Astrocyte of the cerebellum (primary cell): ENCODE measurements around the gene ZDHHC17.

Experiments used
- DNase-seq: peaks from one replicate; pipeline ENCODE4 v3.0.0-alpha.2; 2011; ENCODE audit warnings: low read depth
- H3K4me3 ChIP-seq: 2 replicates; pipeline ENCODE4 v1.5.1; 2011; ENCODE audit warnings: mild to moderate bottlenecking, low read depth, low read length, moderate library complexity
- in situ Hi-C: cut with HindIII; loops from 2 replicates; pipeline ENCODE4 v1.10.0; 2017; ENCODE audit warnings: low sequenced_read_pairs
- TF ChIP-seq, protein P1 (sequence below): IDR thresholded peaks from 2 replicates; pipeline ENCODE4 v1.5.1; 2012; ENCODE audit warnings: low read length, low read depth, moderate library complexity, mild to moderate bottlenecking; ENCODE audit errors: missing control alignments

ZDHHC17 gene, protein sequence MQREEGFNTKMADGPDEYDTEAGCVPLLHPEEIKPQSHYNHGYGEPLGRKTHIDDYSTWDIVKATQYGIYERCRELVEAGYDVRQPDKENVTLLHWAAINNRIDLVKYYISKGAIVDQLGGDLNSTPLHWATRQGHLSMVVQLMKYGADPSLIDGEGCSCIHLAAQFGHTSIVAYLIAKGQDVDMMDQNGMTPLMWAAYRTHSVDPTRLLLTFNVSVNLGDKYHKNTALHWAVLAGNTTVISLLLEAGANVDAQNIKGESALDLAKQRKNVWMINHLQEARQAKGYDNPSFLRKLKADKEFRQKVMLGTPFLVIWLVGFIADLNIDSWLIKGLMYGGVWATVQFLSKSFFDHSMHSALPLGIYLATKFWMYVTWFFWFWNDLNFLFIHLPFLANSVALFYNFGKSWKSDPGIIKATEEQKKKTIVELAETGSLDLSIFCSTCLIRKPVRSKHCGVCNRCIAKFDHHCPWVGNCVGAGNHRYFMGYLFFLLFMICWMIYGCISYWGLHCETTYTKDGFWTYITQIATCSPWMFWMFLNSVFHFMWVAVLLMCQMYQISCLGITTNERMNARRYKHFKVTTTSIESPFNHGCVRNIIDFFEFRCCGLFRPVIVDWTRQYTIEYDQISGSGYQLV

DNA sequence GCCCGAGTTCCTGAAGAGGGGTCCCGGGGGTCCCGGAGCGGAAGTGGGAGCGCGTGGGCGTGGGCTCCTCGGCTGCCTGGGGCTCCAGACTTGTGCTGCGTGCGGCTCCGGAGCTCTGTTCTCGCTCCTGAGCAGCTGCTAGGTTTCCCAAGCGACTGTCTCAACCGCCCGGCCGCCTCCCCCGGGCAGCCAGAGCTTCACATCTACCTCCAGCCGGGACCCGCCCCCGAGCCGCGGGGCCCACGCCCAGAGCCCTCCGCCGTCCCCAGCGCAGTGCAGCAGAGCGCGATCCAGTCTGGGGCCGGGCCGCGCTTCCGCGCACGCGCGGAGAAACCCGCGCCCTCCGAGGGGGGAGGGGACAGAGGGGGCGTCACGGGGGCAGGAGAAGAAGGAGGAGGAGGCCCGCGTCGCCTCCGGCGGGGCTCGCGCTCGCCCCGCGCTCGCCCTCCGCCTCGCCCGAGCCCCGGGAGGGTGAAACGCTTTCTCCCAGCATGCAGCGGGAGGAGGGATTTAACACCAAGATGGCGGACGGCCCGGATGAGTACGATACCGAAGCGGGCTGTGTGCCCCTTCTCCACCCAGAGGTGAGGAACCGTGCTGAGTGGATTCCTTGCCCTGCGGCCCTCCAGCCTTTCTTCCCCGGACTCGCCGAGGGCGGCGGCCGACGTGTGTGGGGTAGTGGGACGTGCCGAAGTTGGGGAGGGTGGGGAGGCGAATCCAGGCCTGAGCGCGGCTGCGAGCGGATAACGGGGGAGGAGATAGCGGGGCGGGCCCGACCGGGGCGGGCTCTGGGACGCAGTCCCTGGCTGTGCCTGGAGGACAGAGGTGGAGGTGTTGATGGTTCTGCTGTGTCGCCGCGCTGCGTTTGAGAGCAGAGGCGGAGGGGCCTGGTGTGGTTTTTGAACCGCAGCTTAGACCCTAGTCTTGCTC lies at the start of gene ZDHHC17:
Gene ZDHHC17 (plus strand): TSS at position 370 of the 930 bp plus-strand sequence. CDS start 122 bp downstream, at position 492.
- H3K4me3 ChIP-seq = peak within 1 kb of the TSS; percentile 90
- in situ Hi-C loops = no loop called here
- DNase-seq = peak; percentile 85
- TF ChIP-seq, protein P1, sequence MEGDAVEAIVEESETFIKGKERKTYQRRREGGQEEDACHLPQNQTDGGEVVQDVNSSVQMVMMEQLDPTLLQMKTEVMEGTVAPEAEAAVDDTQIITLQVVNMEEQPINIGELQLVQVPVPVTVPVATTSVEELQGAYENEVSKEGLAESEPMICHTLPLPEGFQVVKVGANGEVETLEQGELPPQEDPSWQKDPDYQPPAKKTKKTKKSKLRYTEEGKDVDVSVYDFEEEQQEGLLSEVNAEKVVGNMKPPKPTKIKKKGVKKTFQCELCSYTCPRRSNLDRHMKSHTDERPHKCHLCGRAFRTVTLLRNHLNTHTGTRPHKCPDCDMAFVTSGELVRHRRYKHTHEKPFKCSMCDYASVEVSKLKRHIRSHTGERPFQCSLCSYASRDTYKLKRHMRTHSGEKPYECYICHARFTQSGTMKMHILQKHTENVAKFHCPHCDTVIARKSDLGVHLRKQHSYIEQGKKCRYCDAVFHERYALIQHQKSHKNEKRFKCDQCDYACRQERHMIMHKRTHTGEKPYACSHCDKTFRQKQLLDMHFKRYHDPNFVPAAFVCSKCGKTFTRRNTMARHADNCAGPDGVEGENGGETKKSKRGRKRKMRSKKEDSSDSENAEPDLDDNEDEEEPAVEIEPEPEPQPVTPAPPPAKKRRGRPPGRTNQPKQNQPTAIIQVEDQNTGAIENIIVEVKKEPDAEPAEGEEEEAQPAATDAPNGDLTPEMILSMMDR = no peak

DNA sequence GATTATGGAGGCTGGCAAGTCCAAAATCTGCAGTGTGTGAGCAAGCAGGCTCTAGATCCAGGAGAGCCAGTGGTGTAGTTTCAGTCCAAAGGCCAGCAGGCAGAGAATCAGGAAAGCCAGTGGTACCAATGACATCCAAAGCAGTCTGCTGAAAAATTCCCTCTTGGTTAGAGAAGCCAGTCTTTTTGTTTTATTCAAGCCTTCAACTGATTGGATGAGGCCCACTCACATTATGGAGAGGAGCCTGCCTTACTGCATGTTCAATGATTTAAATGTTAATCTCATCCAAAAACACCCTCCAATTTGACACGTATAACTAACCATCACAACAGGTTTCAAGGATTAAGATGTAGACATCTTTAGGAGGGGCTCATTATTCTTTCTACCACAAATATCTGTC lies 49.5 kb upstream of the ZDHHC17 start:
- in situ Hi-C loops = no loop called here
- TF ChIP-seq, protein P1 = no peak

DNA sequence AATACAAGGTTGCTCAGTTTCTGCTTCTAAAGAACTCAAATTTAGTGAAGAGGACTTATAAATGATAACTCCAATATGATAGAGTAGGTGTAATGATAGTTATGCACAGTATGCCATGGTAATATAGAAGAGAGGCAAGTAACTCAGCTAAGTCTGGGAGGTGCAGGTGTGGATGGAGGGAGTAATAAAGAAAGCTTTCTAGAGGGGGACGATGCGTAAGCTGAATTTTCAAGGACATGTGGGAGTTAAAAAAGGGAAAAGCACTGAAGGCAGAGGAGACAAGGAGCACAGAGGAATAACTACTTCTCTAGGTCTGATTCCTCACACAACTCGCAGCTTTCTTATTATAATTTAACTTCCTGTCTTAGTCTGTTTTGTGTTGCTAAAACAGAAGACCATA lies 49.1 kb upstream of the ZDHHC17 start:
- no peak for DNase-seq
- in situ Hi-C loops = no loop called here
- TF ChIP-seq, protein P1 = no peak
- H3K4me3 ChIP-seq = no peak overlapping the region

More for the DNA sequence above, 49.5 kb upstream of the ZDHHC17 start:
- DNase-seq = no peak
- no peak overlapping the region for H3K4me3 ChIP-seq

DNA sequence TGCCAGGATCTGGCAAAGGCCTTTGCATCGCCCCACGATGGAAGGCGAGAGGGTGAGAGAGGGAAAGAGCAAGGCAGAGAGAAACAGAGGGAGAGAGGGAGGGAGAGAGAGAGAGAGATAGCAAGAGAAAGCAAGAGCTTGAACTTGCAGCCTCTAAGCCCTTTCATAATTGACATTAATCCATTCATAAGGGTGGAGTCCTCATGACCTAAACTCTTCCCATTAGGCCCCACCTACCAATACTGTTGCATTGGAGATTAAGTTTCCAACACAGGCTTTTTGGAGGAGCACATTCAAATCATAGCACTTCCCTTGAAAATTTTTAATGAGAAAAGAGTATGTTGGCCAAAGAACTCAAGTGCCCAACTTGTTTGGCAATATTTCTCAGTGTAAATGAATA lies 48.6 kb upstream of the ZDHHC17 start:
- H3K4me3 ChIP-seq = no peak overlapping the region
- in situ Hi-C loops = no loop called here
- DNase-seq = no peak
- TF ChIP-seq, protein P1 = no peak

DNA sequence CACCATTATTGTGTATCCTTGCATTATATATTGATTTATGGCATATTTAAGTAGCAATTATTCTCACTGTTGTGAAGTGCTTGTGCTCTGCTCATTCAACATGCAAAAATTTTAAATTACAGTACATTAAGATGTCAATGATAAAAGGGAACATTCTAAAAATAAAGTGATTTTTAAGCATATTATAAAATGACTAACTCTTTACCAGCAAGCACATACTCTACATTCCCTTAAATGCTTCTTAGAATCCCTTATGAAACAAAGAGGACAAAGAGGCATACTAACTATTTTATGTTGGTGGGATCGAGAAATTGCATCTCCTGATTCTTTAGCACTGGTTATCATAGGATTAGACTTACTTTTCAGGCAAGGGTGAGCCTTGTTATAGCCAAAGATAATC lies 46.6 kb upstream of the ZDHHC17 start:
- in situ Hi-C loops = no loop called here
- TF ChIP-seq, protein P1 = no peak
- no peak for DNase-seq
- H3K4me3 ChIP-seq = no peak overlapping the region

DNA sequence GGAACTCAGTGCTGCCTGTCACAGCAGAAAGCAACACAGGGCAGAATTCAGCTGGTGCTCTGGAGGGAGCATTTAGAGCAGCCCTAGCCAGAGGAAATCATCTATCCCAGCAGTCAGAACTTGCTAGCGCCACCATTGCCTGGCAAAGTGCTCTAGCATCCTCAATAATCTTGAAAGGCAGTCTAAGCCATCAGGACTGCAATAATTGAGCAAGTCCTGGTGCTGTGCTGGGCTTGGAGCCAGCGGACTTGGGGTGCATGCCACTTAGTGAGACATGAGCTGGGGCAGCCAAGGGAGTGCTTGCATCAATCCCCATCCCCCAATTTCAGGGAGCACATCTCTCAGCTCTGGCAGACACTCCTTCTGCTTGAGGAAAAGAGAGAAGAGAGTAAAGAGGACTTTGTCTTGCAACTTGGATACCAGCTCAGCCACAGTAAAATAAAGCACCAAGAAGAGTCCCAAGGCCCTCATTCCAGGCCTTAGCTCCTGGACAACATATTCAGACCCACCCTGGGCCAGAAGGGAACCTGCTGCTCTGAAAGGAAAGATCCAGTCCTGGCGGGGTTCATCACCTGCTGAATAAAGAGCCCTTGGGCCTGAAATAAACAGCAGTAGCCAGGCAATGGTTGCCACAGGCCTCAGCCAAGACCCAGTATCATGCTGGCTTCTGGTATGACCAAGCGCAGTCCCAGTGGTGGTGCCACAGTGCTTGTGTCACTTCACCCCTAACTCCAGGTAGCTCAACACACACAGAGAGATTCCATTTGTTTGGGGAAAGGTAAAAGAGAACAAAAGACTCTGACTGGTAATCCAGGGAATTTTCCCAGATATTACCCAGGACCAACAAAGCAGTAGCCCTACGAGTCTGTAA lies 44.5 kb upstream of the ZDHHC17 start:
- no peak overlapping the region for H3K4me3 ChIP-seq
- TF ChIP-seq, protein P1 = no peak
- no peak for DNase-seq
- in situ Hi-C loops = no loop called here
